Activated CD8-positive, alpha-beta T cell treated with anti-CD3 and anti-CD28 coated beads, Interleukin-2, amount 10 ng/mL, durations not matched to agents 7 days and 5 days (primary cell): ENCODE data around the gene PAGE2B. TPM values are rescaled to one million over a fixed set of nuclear protein-coding genes. Genes with fewer than 3 reads are reported as not detected.
"Not testable (repeated sequence)": the region's sequence is repeated elsewhere in the genome, so short reads cannot be mapped to it uniquely, and the experiment has no call there.

Source experiments
- ATAC-seq: fragments of 150-1000 bp; cut with Tn5 transposase; one replicate; pipeline ENCODE4 v1.10.0; 2021; ENCODE audit warnings: moderate library complexity
- CTCF ChIA-PET: fragments of 350-600 bp; sonication (Branson Sonifier 250); formaldehyde crosslinking; loops from one replicate; lab custom pipeline; 2021; ENCODE audit warnings: antibody characterized with exemption; lab: Charles Lee
- POLR2A ChIA-PET: fragments of 350-600 bp; sonication (Branson Sonifier 250); formaldehyde crosslinking; loops from one replicate; lab custom pipeline; 2021; ENCODE audit warnings: antibody characterized with exemption; lab: Charles Lee
- DNase-seq: peaks from one replicate; pipeline ENCODE4 v3.0.0-alpha.2; 2020
- H3K27ac Mint-ChIP-seq: one replicate; pipeline ENCODE4 v1.8.0; 2021; ENCODE audit warnings: mild to moderate bottlenecking, mixed read lengths
- H3K27me3 Mint-ChIP-seq: one replicate; pipeline ENCODE4 v1.8.0; 2021; ENCODE audit warnings: low read depth, mixed read lengths
- H3K36me3 Mint-ChIP-seq: one replicate; pipeline ENCODE4 v1.8.0; 2021; ENCODE audit warnings: low read depth, mixed read lengths
- H3K4me1 Mint-ChIP-seq: one replicate; pipeline ENCODE4 v1.8.0; 2021; ENCODE audit warnings: low read depth, mixed read lengths
- H3K4me3 Mint-ChIP-seq: one replicate; pipeline ENCODE4 v1.8.0; 2021; ENCODE audit warnings: mild to moderate bottlenecking, mixed read lengths
- H3K9me3 Mint-ChIP-seq: one replicate; pipeline ENCODE4 v1.8.0; 2022; ENCODE audit warnings: mixed read lengths; ENCODE audit not compliant: insufficient read depth
- total RNA-seq, 2 experiments: library from RNA; stranded (reverse); gene quantifications; one replicate each; pipeline ENCODE4 v1.2.3, GENCODE V29; 2021

PAGE2B gene, protein sequence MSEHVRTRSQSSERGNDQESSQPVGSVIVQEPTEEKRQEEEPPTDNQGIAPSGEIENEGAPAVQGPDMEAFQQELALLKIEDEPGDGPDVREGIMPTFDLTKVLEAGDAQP
- total RNA-seq = under 1 TPM in 1 of 2 experiments, not detected in 1; 0.97 TPM

DNA sequence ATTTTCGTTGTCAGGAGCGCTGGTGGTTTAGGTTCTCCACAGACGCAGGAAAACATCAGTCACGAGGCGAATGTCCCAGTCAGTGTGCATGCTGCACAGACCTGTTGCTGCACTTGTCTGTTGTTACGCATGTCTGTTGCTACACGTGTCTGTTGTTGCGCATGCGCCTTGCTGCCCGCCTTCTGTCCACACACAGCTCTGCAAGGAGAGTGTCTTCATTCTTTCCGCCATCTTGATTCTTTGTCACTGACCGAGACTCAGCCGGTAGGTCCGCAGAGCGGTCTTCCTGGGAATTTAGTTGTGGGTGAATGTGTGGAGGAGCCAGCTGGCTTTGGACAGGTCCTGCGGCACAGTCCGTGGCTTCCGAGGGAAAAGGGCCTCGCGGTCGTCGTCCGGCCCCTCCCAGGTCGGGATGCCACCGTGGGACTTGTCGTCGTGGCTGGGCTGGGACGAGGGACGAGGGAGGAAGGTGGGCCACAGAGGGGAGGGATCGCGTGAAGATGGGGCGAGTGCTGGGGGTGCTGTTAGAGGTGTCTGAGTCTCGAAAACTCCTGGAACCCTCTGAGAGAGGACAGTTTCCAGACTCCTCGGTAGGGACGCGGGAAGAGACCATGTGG is at the start of gene PAGE2B:
PAGE2B (plus strand) TSS at position 180 of the 617 bp plus-strand sequence. CDS start 1,012 bp downstream, outside the sequence.
- Mint-ChIP-seq H3K9me3 (no peaks in the 10 kb centered on the region), H3K36me3 (no peaks in the 10 kb centered on the region), H3K4me1 (no peaks in the 10 kb centered on the region), H3K4me3 (no peak within 1 kb of the TSS), H3K27me3 (no peaks in the 10 kb centered on the region), H3K27ac (no peak within 1 kb of the TSS)
- ChIA-PET POLR2A (no interaction called here), CTCF (no interaction called here)
- DNase-seq (no peak), ATAC-seq (no peak)

DNA sequence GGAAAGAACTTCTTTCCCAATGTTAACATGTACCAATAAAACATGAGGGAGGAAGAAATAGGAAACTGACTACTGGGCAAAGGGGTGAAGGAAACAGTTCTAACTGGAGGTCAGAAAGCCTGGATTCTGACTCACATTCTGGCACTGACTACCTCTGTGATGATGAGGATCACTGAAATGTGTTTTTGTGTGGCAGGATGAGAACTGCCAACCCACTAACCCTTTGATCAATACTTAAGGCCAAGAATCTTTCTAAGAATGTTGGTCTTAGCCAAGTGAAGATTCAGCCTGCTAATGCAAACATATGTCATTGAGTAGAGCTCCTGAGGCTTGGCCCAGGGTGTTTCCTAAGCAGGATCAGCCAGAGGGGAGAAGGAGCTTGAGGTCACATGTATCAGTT is 48.7 kb upstream of the PAGE2B start:
- ATAC-seq = no peak
- POLR2A ChIA-PET = no interaction called here

DNA sequence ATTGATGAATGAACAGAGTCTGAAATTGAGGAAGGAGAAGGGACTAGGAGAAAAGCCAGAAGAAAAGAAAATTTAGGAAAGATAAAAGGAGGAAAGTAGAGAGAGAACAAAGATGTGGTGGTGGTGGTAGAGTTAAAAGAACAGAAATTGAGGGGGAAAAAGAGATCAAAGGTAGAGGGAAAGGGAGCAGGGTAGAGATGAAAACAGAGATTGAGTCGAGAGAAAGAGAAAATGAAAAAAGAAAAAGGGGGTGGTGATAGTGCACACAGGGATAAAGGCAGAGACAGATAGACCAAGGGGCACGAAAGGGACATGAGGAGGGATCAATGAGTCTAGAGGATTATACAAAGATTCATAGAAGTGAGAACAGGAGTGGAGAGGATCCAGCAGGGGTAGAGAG is 48.0 kb upstream of the PAGE2B start:
- ChIA-PET POLR2A (no interaction called here), CTCF (no interaction called here)
- ATAC-seq (no peak), DNase-seq (no peak)
- Mint-ChIP-seq H3K4me3 (no peak overlapping the region), H3K4me1 (no peaks in the 10 kb centered on the region), H3K9me3 (no peaks in the 10 kb centered on the region), H3K27me3 (no peaks in the 10 kb centered on the region), H3K27ac (no peak overlapping the region), H3K36me3 (no peaks in the 10 kb centered on the region)

More for the DNA sequence above, 48.7 kb upstream of the PAGE2B start:
- H3K27me3 Mint-ChIP-seq = no peaks in the 10 kb centered on the region
- no peak for DNase-seq
- H3K4me3 Mint-ChIP-seq = no peak overlapping the region
- H3K4me1 Mint-ChIP-seq = no peaks in the 10 kb centered on the region
- H3K27ac Mint-ChIP-seq = no peak overlapping the region
- CTCF ChIA-PET = no interaction called here
- H3K9me3 Mint-ChIP-seq = no peaks in the 10 kb centered on the region
- peaks cover 2% of the 10 kb centered on the region for H3K36me3 Mint-ChIP-seq

DNA sequence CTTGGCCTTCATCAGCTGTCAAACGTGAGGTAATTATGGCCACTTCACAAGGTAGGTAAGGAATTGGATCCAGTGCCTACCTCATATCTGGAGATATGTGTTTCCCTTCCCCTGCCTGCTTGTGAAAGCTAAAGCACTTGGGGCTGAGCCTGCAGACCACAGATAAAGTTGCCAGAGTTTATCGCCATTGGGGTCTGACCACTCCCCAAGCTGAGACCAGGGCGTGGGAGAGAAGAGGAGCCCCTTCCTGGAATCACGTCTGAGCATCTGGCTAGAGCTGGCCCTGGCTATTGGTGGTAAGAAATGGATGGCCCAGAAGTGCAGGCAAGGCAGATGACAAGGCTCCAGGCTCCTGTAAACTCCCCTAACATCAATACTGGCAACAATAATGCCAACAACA is 46.8 kb upstream of the PAGE2B start:
- no peaks in the 10 kb centered on the region for H3K27me3 Mint-ChIP-seq
- H3K36me3 Mint-ChIP-seq = no peaks in the 10 kb centered on the region
- ChIA-PET POLR2A (no interaction called here), CTCF (no interaction called here)
- no peak for ATAC-seq
- H3K4me3 Mint-ChIP-seq = no peak overlapping the region
- DNase-seq = no peak
- H3K27ac Mint-ChIP-seq = no peak overlapping the region
- no peaks in the 10 kb centered on the region for H3K9me3 Mint-ChIP-seq
- no peaks in the 10 kb centered on the region for H3K4me1 Mint-ChIP-seq

DNA sequence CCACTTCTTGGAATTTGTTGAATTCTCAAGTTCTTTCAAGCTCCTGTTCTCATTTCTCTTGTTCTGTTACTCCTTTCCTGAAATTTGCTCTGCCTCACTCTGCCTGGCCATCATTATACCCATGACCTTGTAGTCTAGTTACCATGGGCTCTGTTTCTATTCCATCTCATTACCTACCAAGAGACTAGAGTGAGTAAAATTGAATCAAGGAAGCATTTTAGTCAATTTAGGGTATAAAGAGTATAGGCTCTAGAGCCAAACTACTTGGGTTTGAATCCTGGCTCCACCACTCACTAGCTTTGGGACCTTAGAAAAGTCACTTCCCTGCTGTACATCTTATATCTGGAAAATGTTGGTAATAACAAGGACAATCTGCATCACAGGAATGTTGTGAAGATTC is 46.2 kb upstream of the PAGE2B start:
- Mint-ChIP-seq H3K36me3 (no peaks in the 10 kb centered on the region), H3K27me3 (no peaks in the 10 kb centered on the region), H3K4me3 (no peak overlapping the region), H3K27ac (no peak overlapping the region), H3K4me1 (no peaks in the 10 kb centered on the region), H3K9me3 (no peaks in the 10 kb centered on the region)
- ATAC-seq = no peak
- POLR2A ChIA-PET = no interaction called here
- DNase-seq = no peak
- CTCF ChIA-PET = no interaction called here

DNA sequence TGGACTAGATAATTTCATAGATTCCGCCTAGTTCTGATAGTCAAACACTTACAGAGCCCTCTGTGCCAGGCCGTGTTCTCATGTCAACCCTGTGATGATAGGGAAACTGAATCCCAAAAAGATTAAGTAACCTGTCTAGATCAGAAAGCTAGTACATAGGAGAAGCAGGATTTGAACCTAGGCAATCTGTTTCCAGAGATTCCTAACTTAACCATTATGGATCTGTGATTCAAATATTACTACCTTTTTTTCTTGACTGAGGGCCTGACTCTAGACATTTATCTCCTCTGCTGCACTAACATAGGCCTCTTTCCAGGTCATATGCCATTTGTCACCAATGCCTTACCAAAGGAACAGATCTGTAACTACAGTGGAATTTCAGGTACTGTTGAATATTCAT is 45.5 kb upstream of the PAGE2B start:
- POLR2A ChIA-PET = no interaction called here
- no peaks in the 10 kb centered on the region for H3K4me1 Mint-ChIP-seq
- H3K9me3 Mint-ChIP-seq = no peaks in the 10 kb centered on the region
- ATAC-seq (no peak), DNase-seq (no peak)
- CTCF ChIA-PET = no interaction called here
- no peak overlapping the region for H3K4me3 Mint-ChIP-seq
- H3K27ac Mint-ChIP-seq = no peak overlapping the region
- no peaks in the 10 kb centered on the region for H3K27me3 Mint-ChIP-seq
- no peaks in the 10 kb centered on the region for H3K36me3 Mint-ChIP-seq

DNA sequence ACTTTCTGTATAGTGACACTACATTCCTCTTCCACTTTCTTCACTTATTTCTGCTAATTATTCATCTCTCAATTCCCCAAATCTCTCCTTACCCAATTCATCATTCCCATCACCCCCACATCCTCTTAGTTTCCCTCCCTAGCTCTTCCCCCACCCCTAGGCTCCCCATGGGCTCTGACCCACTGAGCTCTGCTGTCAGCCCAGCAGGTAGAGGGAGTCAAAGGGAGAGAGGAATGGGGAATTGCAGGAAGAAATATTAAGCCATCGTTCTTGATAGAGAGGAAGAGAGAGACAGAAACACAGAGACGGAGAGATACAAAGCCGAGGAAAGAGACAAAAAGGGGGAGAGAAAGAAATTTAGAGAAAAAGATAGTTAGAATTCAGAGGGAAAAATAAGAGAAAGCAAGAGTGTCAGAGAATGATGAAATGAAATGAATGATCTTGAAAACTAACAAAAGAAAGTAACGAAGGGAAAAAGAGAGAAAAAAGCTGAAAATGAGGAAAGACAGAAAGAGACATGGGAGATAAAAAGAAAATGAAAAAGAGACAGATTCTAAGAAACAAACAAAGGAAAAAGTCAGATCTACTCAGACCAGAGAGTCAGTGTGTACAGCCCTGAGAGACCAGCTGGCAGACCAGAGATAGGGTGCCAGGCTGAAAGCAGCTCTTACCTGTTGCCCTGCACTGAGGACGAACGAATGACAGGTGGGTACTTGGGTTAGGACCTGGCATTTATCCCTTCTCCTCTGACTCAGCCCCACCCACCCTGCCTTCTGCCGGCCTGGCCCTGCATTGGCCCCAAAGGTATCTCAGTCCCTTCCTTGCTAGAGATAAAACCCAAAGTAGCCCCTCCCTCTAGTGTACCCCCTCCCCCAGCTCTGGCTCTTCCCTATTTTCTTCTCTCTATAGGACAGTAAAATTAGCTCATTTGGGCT is 44.3 kb upstream of the PAGE2B start, which contains the start of gene ALAS2:
ALAS2 (minus strand) TSS at position 707 of the 935 bp plus-strand sequence. CDS start 4,977 bp downstream, outside the sequence.
- no peaks in the 10 kb centered on the region for H3K27me3 Mint-ChIP-seq
- H3K36me3 Mint-ChIP-seq = no peaks in the 10 kb centered on the region
- POLR2A ChIA-PET = no interaction called here
- H3K4me3 Mint-ChIP-seq = no peak within 1 kb of the TSS
- H3K9me3 Mint-ChIP-seq = no peaks in the 10 kb centered on the region
- no peak for ATAC-seq
- DNase-seq = no peak
- no peak within 1 kb of the TSS for H3K27ac Mint-ChIP-seq
- CTCF ChIA-PET = no interaction called here
- no peaks in the 10 kb centered on the region for H3K4me1 Mint-ChIP-seq

DNA sequence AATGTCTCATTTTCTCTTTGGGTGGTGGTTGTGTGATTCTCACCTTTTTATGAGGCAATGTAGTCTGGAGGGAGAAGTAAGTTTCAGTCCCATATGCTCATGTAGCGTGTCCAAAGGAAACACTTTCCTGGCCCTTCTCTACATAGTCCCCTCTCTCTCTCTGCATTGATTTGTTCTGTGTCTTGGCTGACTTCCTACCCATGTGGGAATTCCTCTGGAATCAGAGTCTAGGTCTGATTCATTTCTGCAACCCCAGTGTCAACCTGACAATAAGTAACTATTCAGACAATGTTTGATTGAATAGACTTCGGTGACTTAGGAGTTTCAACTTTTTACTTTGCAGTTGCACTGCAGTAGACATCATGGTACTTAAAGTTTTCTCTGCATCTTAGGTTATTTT is 41.4 kb upstream of the PAGE2B start:
- CTCF ChIA-PET = no interaction called here
- H3K27ac Mint-ChIP-seq = no peak overlapping the region
- H3K27me3 Mint-ChIP-seq = no peaks in the 10 kb centered on the region
- no peak overlapping the region for H3K4me3 Mint-ChIP-seq
- H3K4me1 Mint-ChIP-seq = no peaks in the 10 kb centered on the region
- DNase-seq = no peak
- H3K9me3 Mint-ChIP-seq = no peaks in the 10 kb centered on the region
- H3K36me3 Mint-ChIP-seq = no peaks in the 10 kb centered on the region
- no peak for ATAC-seq
- POLR2A ChIA-PET = no interaction called here

DNA sequence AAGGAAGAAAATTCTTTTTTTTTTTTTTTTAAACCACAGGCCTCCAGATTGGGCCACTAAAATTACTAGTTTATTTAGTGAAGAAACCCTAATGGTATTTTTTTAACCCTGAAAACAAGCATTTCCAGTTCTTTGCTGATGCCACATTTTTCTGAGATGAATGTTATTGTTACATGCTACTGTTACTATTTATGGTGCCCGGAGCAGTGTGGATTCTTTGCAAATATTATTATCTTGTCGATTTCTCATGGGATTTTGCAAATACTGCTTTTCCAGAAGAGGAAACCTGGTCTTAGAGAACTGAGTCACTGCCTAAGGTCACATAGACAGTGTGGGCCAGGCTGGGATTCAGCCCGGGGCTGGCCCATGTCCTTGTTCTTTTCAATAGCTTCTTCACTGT is 35.4 kb upstream of the PAGE2B start:
- H3K4me1 Mint-ChIP-seq = no peaks in the 10 kb centered on the region
- H3K9me3 Mint-ChIP-seq = no peaks in the 10 kb centered on the region
- H3K27ac Mint-ChIP-seq = no peak overlapping the region
- no peaks in the 10 kb centered on the region for H3K27me3 Mint-ChIP-seq
- CTCF ChIA-PET = no interaction called here
- H3K4me3 Mint-ChIP-seq = no peak overlapping the region
- ATAC-seq (no peak), DNase-seq (no peak)
- POLR2A ChIA-PET = no interaction called here
- H3K36me3 Mint-ChIP-seq = no peaks in the 10 kb centered on the region

DNA sequence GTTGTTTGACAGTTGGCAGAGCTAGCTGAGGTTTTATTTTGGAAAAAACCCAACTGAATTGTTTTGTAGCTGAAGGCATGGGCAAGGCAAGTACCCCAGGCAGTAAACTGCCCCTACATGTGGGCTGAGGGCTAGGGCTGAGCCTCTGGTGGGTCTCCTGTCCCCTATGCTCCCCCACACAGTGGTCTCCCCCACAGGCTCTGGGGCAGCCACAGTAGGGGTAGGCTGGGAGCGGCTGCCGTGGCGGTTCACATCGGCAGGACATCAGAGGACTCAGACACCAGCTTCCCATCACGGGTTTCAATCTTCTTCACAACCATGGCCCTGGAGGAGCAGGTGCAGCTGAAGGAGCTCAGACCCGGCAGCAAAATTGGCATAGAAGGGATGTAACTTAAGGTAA is 33.3 kb upstream of the PAGE2B start:
- Mint-ChIP-seq H3K36me3 (no peaks in the 10 kb centered on the region), H3K27ac (no peak overlapping the region), H3K4me3 (no peak overlapping the region), H3K4me1 (no peaks in the 10 kb centered on the region), H3K9me3 (no peaks in the 10 kb centered on the region), H3K27me3 (no peaks in the 10 kb centered on the region)
- ChIA-PET CTCF (no interaction called here), POLR2A (no interaction called here)
- no peak for DNase-seq
- no peak for ATAC-seq

DNA sequence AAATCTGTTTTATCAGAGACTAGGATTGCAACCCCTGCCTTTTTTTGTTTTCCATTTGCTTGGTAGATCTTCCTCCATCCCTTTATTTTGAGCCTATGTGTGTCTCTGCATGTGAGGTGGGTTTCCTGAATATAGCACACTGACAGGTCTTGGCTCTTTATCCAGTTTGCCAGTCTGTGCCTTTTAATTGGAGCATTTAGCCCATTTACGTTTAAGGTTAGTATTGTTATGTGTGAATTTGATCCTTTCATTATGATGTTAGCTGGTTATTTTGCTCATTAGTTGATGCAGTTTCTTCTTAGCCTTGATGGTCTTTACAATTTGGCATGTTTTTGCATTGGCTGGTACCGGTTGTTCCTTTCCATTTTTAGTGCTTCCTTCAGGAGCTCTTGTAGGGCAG is 24.2 kb upstream of the PAGE2B start:
- H3K36me3 Mint-ChIP-seq, DNase-seq, CTCF ChIA-PET, POLR2A ChIA-PET, H3K27ac Mint-ChIP-seq, H3K4me3 Mint-ChIP-seq, H3K27me3 Mint-ChIP-seq, H3K9me3 Mint-ChIP-seq, ATAC-seq, H3K4me1 Mint-ChIP-seq: not testable (repeated sequence)
